ENCODE measurements around the gene NRG2.

The NRG2 gene

GRCh38 chr5:139831624-139832023 is 211.5 kb downstream of the NRG2 start:
- H3K4me3 ChIP-seq (ENCODE audit: low read depth, low read length), result no peak overlapping the region
- DNase-seq (ENCODE audit: low read depth), result no peak
- no peak for TF ChIP-seq CTCF (IDR thresholded peaks at IDR 0.05; ENCODE audit: insufficient read depth, low read depth, low read length, missing control alignments)

- TF ChIP-seq CTCF (IDR thresholded peaks at IDR 0.05; ENCODE audit: insufficient read depth, low read depth, low read length, missing control alignments), result no peak
- no peak overlapping the region for H3K4me3 ChIP-seq (ENCODE audit: low read depth, low read length)
- DNase-seq (ENCODE audit: low read depth), result no peak
Observed at GRCh38 chr5:139829471-139829870, 213.6 kb downstream of the NRG2 start.

GRCh38 chr5:139828207-139828895 is 214.7 kb downstream of the NRG2 start:
- H3K4me3 ChIP-seq (ENCODE audit: low read depth, low read length), result no peak overlapping the region
- no peak for TF ChIP-seq CTCF (IDR thresholded peaks at IDR 0.05; ENCODE audit: insufficient read depth, low read depth, low read length, missing control alignments)
- DNase-seq (ENCODE audit: low read depth), result no peak

- no peak for DNase-seq (ENCODE audit: low read depth)
- TF ChIP-seq CTCF (IDR thresholded peaks at IDR 0.05; ENCODE audit: insufficient read depth, low read depth, low read length, missing control alignments), result no peak
- H3K4me3 ChIP-seq (ENCODE audit: low read depth, low read length), result no peak overlapping the region
Observed at GRCh38 chr5:139825690-139826089, 217.4 kb downstream of the NRG2 start.

- no peak overlapping the region for H3K4me3 ChIP-seq (ENCODE audit: low read depth, low read length)
- no peak for TF ChIP-seq CTCF (IDR thresholded peaks at IDR 0.05; ENCODE audit: insufficient read depth, low read depth, low read length, missing control alignments)
- DNase-seq (ENCODE audit: low read depth), result no peak
Observed at GRCh38 chr5:139823757-139824355, 219.2 kb downstream of the NRG2 start.

GRCh38 chr5:139822553-139823425 is 220.3 kb downstream of the NRG2 start:
- DNase-seq (ENCODE audit: low read depth), result no peak
- TF ChIP-seq CTCF (IDR thresholded peaks at IDR 0.05; ENCODE audit: insufficient read depth, low read depth, low read length, missing control alignments), result no peak
- no peak overlapping the region for H3K4me3 ChIP-seq (ENCODE audit: low read depth, low read length)

All from GM12865 (cell line).